C1 segment of cervical spinal cord (tissue), 14 donors: ENCODE measurements around the gene C17orf67.

Experiments used
- DNase-seq, 14 donors: peaks; one replicate each; lab custom pipeline; 2025; lab: John Stamatoyannopoulos, UW

C17orf67 gene, protein sequence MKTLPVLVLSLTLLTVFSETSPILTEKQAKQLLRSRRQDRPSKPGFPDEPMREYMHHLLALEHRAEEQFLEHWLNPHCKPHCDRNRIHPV

GRCh38 chr17:56833809-56834379 lies at the start of gene C17orf67, which contains the start of gene DGKE:
Gene C17orf67, minus strand, starts transcription at chr17:56833920. Its CDS starts 18,110 bp downstream, at chr17:56815810.
Gene DGKE, plus strand, starts transcription at chr17:56834151. Its CDS starts 645 bp downstream, at chr17:56834796.
- peak; percentile 56 to 98 (median 92) for DNase-seq

- no peak for DNase-seq
Observed at GRCh38 chr17:56881685-56882295, 48.1 kb upstream of the C17orf67 start.

GRCh38 chr17:56880571-56880970 lies 46.9 kb upstream of the C17orf67 start:
- no peak for DNase-seq

GRCh38 chr17:56880133-56880532 lies 46.4 kb upstream of the C17orf67 start:
- peak in 1 of 14 donors; percentile 6 for DNase-seq

DNA sequence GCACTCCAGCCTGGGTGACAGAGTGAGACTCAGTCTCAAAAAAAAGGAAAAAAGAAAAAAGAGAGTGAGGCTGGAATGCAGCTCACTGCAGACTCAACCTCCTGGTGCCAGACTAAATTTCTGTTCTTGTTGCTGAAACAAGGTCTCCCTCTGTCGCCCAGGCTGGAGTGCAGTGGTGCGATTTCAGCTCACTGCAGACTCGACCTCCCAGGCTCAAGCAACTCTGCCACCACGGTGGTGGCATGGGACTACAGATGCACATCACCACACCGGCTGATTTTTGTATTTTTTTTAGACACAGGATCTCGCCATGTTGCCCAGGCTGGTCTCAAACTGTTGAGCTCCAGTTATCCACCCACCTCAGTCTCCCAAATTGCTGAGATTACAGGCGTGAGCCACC lies 45.6 kb upstream of the C17orf67 start:
- DNase-seq, result no peak

DNA sequence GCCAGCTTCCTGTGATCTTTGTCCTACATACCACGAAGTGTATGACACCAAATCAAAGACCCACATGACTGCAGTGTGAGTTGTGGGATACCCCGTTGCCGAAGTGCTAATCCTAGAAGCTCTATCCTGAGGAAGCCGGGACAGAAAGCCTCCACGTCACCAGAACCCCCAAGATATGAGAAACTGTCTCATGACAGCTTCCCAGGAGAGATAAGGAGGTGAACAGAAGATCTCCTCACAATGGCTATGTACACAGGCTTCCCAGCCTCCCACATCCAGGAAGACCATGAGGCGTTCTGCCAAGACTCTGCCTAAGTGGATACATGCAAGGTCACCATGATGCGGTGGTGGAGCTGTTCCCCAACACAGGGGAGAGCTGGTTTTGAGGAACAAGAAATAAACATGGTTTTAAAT lies 43.1 kb upstream of the C17orf67 start:
- DNase-seq, result no peak

GRCh38 chr17:56870081-56870651 lies 36.4 kb upstream of the C17orf67 start:
- no peak for DNase-seq

GRCh38 chr17:56868716-56869115 lies 35.0 kb upstream of the C17orf67 start:
- no peak for DNase-seq

GRCh38 chr17:56867948-56868376 lies 34.2 kb upstream of the C17orf67 start:
- no peak for DNase-seq

DNA sequence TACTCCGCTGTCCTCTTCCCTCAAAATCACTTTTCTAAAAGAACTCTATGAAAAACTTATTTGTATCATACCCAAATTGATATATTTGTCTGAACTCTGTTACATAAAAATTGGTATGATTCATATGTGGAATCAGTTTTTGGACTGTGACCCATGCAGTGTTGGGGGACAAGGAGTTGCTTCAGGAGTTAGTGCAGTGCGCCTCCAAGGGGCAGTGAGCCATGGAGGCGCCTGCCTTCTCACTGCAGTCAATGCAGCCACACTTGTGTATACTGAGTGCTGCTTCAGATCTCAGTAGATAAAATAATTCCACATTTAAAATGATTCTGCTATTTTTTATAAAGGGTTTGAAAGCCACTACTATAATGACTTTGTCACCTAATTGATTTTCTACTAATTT lies 32.8 kb upstream of the C17orf67 start:
- no peak for DNase-seq

DNA sequence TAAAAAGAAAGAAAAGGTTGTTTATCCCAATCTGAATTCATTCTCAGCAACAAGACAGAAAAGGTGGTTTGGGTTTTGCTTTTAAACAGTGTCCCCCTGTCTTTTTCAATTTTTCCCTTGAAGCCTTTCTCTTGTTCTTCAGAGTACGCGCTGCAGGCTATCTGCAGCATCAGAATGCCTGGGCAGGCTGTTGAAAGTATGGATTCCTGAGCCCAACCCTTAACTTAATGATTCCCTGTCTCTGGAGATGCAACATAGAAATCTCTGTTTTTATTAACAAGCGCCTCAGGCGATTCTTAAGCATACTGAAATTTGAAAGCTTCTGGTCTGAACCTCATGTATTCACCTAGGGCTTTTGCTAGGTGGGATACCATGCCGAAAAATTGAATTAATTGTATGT lies 32.4 kb upstream of the C17orf67 start:
- no peak for DNase-seq

DNA sequence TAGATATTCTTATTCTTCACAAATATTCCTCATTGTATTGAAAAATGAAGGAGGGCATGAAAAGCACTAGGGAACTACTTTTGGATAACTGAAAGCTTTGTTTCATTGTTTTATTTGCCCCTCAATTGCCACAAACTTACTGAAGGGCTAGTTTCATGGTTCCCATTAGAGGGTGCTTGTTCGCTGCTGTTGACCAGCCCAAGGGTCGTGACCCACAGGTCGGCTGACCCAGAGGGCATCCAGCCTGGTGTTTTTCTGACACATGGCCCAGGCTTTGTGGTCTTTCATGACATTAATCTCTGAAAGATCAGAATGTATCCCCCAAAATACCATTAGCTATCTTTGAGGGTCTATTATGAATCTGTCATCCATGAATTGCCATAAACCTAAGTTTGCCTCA lies 30.3 kb upstream of the C17orf67 start:
- DNase-seq, result no peak

DNA sequence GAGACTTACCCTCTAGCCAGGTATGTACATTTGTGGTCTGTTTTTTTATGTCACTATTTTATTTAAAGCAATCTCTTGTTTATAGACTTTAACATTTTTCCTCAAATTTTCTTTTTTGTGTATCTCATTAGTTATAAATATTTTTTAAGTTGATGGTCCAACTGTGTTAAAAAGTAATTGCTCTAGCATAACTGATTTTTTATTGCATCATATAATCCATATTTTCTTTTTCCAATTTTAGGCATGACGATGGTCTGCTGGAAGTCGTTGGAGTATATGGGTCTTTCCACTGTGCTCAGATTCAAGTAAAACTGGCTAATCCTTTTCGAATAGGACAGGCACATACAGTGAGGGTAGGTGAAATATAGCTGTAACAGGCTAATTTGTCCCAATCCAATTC lies 28.2 kb upstream of the C17orf67 start:
- no peak for DNase-seq

DNA sequence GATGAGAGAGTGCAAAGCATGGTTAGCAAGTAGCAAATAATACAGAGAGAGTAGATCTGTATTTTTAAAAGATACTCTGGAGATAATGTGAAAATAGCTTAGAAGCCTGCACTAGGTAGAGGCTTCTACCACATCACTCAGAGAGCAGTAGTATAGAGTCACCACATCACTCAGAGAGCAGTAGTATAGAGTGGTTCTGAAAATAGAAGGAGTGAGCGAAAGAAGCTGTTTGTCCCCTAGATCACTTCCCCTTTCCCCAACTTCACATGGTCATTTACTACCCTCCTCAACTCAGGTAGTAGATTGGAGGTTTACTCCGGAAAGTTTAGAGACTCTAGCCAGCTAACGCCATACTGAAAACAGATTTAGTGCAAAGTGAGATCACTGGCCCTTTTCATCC lies 17.3 kb upstream of the C17orf67 start:
- no peak for DNase-seq

GRCh38 chr17:56850591-56850990 lies 16.9 kb upstream of the C17orf67 start:
- no peak for DNase-seq

DNA sequence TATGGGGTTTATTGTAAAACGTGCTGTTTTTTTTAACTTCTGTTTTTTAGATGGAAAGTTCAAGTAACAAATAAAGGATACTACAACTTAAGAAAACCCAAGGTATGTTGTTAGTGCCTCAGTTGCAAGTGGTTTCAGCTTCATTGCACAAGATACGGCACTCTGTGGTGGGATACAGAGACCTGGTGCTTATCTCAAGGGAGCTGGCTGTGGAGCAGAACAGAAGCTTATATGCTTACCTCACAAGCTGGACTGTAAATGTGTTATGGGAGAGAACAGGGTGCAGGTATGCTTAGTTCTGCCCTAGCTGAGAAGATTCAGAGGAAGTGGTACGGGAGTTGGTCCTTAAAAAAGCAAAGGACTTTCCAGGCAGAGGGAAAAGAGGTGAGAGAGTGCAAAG lies 15.4 kb upstream of the C17orf67 start:
- no peak for DNase-seq

- no peak for DNase-seq
Observed at GRCh38 chr17:56847106-56847505, 13.4 kb upstream of the C17orf67 start.

DNA sequence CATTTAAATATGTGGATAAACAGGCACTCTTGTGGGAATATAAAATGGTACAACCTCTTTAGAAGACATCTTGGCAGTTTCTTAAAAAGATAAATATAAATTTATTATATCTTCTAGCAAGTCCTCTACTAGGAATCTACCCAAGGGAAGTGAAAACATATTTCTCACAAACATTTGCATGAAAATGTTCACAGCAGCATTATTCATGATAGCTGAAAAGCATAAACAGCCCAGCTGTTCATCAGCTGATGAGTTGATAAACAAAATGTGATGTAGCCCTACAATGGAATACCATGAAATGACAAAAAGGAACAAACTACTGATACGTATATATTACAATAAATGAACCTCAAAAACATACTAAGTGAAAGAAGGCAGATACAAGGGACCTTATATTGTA lies 12.2 kb upstream of the C17orf67 start:
- DNase-seq, result no peak

DNA sequence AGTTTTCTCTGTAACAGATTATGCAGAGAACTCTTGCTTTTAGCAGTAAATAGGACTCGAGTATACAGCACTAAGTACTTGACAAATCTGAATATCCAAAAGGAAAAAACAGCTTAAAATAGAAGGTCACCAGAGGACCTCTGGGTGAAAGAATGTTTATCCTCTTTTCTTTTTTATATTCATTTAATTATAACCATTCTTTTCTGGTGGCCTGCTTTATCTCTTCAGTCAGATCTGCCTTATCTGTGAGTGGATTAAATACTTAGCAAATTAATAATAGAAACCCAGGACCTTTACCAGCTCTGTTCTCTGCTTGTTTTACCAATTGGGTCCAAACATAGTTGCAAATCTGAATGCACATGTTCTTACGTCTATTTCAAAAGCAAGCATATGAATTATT lies 8.9 kb upstream of the C17orf67 start:
- no peak for DNase-seq

- no peak for DNase-seq
Observed at GRCh38 chr17:56838687-56839086, 5.0 kb upstream of the C17orf67 start.

DNA sequence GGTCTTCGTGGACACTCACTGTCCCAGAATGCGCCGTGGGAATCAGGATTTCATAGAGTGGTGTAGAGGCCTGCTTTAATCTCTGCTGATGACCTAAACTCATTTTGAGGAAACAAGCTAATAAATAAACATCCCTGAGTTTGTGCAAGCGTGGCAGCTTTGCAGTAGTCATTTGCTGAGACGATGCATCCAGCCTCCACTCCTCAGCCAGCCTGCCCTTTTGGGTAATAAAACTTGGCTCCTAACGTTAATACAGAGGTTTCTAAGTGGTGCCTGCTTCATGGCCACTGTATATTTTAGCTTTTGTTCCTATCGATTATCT lies 1.5 kb upstream of the C17orf67 start:
- peak in 1 of 14 donors; percentile 40 for DNase-seq

DNA sequence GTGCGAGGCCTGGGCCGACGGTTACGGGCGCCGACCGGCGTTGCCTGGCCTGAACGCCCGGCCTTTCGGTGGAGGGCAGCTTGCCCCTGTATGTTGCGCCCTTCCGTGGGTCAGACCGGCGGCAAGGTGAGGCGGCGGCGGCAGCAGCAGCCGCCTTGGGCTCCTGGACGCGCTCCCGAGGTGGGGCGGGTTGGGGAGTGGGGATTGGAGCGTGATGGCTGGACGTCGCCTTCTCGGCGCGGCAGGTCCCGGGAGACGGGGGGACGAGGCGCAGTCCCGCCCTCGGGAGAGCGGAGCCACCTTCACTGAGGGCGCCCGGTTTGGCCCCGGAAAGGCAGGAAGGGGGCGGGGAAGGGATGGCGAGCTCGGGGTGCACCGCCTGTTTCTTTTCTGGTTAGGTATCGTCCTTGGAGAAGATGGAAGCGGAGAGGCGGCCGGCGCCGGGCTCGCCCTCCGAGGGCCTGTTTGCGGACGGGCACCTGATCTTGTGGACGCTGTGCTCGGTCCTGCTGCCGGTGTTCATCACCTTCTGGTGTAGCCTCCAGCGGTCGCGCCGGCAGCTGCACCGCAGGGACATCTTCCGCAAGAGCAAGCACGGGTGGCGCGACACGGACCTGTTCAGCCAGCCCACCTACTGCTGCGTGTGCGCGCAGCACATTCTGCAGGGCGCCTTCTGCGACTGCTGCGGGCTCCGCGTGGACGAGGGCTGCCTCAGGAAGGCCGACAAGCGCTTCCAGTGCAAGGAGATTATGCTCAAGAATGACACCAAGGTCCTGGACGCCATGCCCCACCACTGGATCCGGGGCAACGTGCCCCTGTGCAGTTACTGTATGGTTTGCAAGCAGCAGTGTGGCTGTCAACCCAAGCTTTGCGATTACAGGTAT lies 902 bp upstream of the C17orf67 start:
- peak in 11 of 14 donors; percentile 14 to 66 (median 43) for DNase-seq
